HEK293 (cell line): ENCODE results near the gene HOXC5.
A peak's percentile ranks its signal among the peaks of the same experiment; 100 is the strongest.
"Not testable (repeated sequence)": the region's sequence is repeated elsewhere in the genome, so short reads cannot be mapped to it uniquely, and the experiment has no call there.

ENCODE experiments used
- KLF16 ChIP-seq: fragments of 450-650 bp; formaldehyde crosslinking; IDR thresholded peaks from 2 replicates; pipeline ENCODE4 v1.5.1; 2017; ENCODE audit warnings: missing biosample characterization, missing genetic modification characterization
- WT1 ChIP-seq: fragments of 450-650 bp; formaldehyde crosslinking; IDR thresholded peaks from 2 replicates; pipeline ENCODE4 v1.5.1; 2016; ENCODE audit warnings: missing biosample characterization, missing genetic modification characterization
- ZBTB21 ChIP-seq: fragments of 450-650 bp; formaldehyde crosslinking; IDR thresholded peaks from 2 replicates; pipeline ENCODE4 v1.5.1; 2017; ENCODE audit warnings: missing biosample characterization, missing genetic modification characterization
- ZNF274 ChIP-seq, 2 experiments: fragments of 200-500 bp in 1 of 2; fragments of 450-650 bp in 1 of 2; sonication (Bioruptor generic) in 1 of 2; formaldehyde crosslinking in 1 of 2; IDR thresholded peaks; 2 replicates each; pipeline versions ENCODE4 v1.5.1 to v1.6.1; 2014 to 2016; ENCODE audit warnings: borderline replicate concordance in 1 of 2, inconsistent platforms in 1 of 2, low read length in 1 of 2, missing biosample characterization in 1 of 2, missing genetic modification characterization in 1 of 2
- ZNF433 ChIP-seq: fragments of 450-650 bp; formaldehyde crosslinking; IDR thresholded peaks from 2 replicates; pipeline ENCODE4 v1.5.1; 2016; ENCODE audit warnings: missing biosample characterization, missing genetic modification characterization, low read depth
- ZNF76 ChIP-seq: fragments of 450-650 bp; formaldehyde crosslinking; IDR thresholded peaks from 2 replicates; pipeline ENCODE4; 2016; ENCODE audit warnings: low read depth, missing biosample characterization, missing genetic modification characterization, borderline replicate concordance
- TF ChIP-seq, protein P1 (sequence below): fragments of 450-650 bp; formaldehyde crosslinking; IDR thresholded peaks from 2 replicates; pipeline ENCODE4 v1.5.1; 2016; ENCODE audit warnings: missing biosample characterization, missing genetic modification characterization
- TF ChIP-seq, protein P2 (sequence below): fragments of 450-650 bp; formaldehyde crosslinking; IDR thresholded peaks from 2 replicates; pipeline ENCODE4 v1.5.1; 2016; ENCODE audit warnings: missing biosample characterization, missing genetic modification characterization

GRCh38 chr12:54081053-54081514 lies 48.2 kb downstream of the HOXC5 start:
- TF ChIP-seq, protein P1, sequence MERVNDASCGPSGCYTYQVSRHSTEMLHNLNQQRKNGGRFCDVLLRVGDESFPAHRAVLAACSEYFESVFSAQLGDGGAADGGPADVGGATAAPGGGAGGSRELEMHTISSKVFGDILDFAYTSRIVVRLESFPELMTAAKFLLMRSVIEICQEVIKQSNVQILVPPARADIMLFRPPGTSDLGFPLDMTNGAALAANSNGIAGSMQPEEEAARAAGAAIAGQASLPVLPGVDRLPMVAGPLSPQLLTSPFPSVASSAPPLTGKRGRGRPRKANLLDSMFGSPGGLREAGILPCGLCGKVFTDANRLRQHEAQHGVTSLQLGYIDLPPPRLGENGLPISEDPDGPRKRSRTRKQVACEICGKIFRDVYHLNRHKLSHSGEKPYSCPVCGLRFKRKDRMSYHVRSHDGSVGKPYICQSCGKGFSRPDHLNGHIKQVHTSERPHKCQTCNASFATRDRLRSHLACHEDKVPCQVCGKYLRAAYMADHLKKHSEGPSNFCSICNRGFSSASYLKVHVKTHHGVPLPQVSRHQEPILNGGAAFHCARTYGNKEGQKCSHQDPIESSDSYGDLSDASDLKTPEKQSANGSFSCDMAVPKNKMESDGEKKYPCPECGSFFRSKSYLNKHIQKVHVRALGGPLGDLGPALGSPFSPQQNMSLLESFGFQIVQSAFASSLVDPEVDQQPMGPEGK (tag by site-specific recombination) = peak; percentile 49; the same call in 1 of the 2 replicates
- TF ChIP-seq, protein P2, sequence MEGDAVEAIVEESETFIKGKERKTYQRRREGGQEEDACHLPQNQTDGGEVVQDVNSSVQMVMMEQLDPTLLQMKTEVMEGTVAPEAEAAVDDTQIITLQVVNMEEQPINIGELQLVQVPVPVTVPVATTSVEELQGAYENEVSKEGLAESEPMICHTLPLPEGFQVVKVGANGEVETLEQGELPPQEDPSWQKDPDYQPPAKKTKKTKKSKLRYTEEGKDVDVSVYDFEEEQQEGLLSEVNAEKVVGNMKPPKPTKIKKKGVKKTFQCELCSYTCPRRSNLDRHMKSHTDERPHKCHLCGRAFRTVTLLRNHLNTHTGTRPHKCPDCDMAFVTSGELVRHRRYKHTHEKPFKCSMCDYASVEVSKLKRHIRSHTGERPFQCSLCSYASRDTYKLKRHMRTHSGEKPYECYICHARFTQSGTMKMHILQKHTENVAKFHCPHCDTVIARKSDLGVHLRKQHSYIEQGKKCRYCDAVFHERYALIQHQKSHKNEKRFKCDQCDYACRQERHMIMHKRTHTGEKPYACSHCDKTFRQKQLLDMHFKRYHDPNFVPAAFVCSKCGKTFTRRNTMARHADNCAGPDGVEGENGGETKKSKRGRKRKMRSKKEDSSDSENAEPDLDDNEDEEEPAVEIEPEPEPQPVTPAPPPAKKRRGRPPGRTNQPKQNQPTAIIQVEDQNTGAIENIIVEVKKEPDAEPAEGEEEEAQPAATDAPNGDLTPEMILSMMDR (tag by site-specific recombination) = not testable (repeated sequence)
- not testable (repeated sequence) for TF ChIP-seq ZNF274 (IDR thresholded peaks at IDR 0.05; ENCODE audit: low read length); ZNF274 (tag by site-specific recombination; IDR thresholded peaks at IDR 0.05; ENCODE audit: borderline replicate concordance); KLF16 (tag by site-specific recombination); ZNF76 (tag by site-specific recombination); ZNF433 (tag by site-specific recombination); ZBTB21 (tag by site-specific recombination); WT1 (tag by site-specific recombination)
